NOMO-1 treated with DMSO at 0.1 percent for 48 hours (cell line): ENCODE measurements around the gene ANKFY1.
"Not testable (repeated sequence)": the region's sequence is repeated elsewhere in the genome, so short reads cannot be mapped to it uniquely, and the experiment has no call there.

ENCODE experiments used
- DNase-seq: peaks from one replicate; lab custom pipeline; 2025; ENCODE audit not compliant: unreplicated experiment; lab: John Stamatoyannopoulos, UW

Gene ANKFY1

GRCh38 chr17:4262703-4263102 lies 1.1 kb downstream of the ANKFY1 start:
- no peak for DNase-seq

DNA sequence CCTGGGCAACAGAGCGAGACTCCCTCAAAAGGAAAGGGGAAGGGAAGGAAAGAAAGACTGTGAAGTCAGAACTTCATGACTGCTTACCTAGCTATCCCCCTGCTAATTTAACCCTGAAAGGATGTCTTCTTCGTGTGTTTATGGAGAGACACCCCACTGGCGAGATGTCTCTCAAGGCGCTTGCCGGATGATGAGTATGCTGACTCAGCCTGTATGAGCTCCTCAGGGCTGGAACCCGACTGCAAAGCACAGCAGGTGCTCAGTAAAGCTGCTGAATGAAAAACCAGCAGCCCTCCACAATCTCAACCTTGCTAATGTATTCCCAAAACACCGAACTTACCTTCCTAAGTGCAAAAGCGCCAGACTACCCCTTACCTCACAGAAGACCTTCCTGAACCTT lies 2.3 kb downstream of the ANKFY1 start:
- no peak for DNase-seq

DNA sequence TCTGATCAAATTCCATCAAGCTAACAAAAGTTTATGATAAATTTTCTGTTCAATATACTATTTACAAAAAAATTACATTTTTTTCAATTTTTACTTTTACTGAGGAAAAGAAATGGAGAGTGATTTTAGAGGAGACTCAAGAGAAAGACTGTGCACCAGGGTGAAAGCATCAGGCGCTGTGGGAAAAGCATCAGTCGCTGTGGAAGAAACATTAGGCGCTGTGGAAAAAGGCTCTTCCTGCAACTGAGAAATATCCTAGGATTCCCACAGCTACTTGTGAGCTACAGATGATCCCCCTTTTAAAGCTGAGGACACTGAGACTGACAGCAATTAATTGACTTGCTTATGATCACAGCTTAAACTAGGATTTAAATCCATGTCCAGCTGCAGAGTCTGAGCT lies 4.9 kb downstream of the ANKFY1 start:
- DNase-seq, result no peak

DNA sequence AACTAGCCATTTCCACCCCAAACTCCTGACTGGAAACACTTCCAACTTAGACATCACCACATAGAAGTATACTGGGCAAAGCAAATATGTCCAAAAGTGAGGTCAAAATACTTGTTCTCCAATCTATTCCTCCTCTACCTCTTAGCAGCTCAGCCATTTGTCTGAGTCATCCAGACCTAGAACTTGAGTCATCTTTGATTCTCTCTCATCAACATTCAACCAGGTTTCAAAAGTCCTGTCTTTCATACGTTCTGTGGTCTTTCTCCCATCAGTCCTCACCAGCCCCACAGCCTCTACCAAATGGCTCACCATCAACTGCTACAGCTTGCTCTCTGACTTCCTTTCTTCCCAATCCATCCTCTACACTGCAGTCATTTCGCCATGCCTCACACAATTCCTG lies 6.8 kb downstream of the ANKFY1 start:
- no peak for DNase-seq

DNA sequence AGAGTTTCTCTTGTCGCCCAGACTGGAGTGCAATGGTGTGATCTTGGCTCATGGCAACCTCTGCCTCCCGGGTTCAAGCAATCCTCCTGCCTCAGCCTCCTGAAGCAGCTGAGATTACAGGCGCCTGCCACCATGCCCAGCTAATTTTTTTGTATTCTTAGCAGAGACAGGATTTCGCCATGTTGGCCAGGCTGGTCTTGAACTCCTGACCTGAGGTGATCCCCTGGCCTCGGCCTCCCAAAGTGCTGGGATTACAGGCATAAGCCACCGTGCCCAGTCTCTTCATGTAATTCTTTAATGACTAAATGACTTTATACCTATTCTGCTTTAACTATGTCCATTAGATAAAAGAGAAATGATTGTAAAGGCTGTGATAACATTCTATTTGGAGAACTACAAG lies 8.5 kb downstream of the ANKFY1 start:
- not testable (repeated sequence) for DNase-seq

DNA sequence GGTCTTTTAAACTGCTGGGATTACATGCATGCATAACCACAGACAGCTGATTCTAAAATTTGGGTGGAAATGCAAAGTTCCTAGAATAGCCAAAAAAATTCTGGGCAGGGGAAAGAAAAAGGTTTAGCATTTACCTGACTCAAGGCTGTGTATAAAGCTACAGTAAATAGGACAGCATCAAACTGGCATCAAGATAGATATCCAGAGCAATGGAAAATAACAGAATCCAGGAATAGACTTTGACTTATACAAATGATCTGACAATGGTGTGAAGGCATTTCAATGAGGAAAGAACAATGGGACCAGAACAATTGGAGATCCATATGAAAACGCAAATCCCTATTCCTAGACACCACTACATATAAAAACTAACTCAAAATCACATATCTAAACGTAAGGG lies 12.9 kb downstream of the ANKFY1 start:
- DNase-seq, result no peak

GRCh38 chr17:4249452-4250029 lies 14.2 kb downstream of the ANKFY1 start:
- DNase-seq, result peak; percentile 30

DNA sequence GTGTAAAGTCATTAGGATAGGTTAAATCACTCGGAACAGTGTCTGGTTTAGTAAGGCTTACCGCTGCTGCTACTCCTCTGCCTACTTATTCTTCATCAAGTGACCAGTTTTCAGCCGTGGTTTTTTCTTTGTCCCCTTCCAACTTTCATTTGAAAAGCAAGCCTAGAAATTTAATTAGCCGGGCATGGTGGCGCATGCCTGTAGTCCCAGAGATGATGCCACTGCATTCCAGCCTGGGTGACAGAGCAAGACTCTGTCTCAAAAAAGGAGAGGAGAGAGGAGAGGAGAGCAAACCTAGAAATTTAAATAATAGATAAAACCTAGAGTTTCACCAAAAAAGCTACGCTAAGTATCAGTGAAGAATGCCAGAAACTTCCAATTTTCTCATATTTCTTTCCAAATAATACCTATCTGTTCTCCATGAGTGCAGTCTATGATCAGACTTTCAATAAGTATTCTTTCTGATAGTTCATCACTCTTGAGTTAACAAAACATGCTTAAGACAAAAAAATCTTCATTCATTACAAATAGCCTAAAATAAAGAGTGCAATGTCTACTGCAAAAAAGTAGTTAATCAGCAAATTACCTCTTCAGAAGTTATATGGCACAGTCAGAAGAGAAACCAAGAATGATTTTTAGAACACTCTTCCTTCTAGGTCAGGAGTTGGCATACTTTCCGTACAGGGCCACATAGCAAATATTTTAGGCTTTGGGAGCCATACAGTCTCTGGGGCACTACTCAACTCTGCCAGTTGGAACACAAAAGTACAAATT lies 15.1 kb downstream of the ANKFY1 start:
- DNase-seq, result no peak

- no peak for DNase-seq
Observed at GRCh38 chr17:4247971-4248388, 15.8 kb downstream of the ANKFY1 start.

DNA sequence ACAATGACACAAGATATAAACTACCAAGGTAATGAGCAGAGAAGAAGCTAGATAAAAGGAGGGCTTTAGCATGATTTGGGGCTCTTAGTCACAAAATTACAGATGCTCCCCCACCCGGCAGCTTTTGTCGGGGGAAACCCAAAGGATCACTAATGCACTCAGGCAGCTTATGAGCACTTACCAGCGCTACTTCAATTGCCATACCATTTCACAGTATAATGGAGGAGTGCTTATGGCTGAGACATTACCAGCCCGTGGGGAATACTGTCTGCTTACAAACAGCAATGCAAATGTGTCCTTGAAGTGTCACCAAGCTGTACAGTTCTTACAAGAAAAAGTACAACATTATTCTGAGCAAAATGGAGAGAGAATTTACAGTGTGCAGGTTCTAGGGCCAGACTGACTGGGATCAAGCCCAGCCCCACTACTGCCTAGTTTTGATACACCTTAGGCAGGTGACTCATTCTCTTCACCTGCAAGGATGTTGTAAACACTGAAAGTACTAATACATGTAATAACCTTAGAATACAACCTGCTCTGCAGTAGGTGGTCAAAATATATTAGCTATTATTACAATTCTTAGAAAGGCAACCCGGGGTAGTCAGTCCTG lies 16.3 kb downstream of the ANKFY1 start:
- DNase-seq, result no peak

DNA sequence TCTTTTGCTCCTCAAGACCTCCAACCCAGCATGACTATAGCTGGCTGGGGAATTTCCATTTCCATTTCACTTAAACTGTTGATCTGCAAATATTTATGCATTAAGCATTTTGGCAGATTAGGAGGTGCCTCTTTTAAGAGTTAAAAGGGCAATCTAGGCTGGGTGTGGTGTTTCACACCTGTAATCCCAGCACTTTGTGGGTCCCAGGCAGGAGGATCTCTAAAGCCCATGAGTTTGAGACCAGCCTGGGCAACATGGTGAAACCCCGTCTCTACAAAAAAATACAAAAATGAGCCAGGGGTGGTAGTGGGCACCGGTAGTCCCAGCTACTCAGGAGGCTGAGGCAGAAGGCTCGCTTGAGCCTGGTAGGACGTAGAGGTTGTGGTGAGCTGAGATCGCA lies 17.1 kb downstream of the ANKFY1 start:
- no peak for DNase-seq

DNA sequence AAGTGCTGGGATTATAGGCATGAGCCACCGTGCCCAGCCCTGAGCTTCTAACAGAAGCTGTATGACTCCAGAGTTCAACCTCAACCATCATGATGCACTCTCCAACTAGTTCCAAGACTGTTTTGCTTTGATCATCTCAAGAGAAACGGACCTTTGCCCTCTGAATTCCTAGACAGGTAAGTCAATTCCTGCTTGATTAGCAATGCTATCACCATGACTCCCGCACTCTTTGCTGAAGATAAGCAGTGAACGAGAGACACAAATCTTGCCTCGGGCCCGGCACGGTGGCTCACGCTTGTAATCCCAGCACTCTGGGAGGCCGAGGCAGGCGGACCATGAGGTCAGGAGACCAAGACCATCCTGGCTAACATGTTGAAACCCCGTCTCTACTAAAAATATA lies 22.2 kb downstream of the ANKFY1 start:
- no peak for DNase-seq

DNA sequence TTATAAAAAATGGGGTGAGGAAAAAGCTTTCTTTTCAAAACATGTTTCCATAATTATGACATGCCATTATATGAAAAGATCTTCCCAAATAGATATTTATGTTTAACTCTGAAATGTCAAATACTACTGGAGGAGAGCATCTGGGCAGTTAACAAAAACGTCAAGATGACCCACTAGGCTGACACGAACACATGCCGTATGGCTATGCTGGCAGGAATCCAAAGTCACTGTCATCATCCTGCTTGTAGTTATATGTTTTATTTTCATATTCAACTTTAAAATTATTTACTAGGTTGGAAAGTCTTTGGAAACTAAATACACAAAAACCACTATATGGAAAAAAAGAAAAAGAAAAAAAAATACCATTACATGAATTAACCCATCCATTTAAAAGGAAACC lies 27.3 kb downstream of the ANKFY1 start:
- DNase-seq, result no peak

- DNase-seq, result no peak
Observed at GRCh38 chr17:4235372-4236279, 28.2 kb downstream of the ANKFY1 start.

DNA sequence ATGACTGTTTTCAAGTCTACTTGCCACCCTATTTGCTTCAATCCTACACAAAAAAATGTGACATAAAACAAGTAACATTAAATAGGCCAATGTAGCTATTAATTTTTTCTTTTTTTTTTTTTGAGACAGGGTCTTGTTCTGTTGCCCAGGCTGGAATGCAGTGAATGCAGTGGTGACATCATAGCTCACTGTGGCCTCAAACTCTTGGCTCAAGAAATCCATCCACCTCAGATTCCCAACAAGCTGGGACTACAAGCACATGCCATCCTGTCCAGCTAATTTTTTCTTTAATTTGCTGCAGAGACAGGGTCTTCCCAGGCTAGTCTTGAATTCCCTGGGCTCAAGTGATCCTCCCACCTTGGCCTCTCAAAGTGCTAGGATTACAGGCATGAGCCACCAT lies 29.4 kb downstream of the ANKFY1 start:
- DNase-seq, result no peak

DNA sequence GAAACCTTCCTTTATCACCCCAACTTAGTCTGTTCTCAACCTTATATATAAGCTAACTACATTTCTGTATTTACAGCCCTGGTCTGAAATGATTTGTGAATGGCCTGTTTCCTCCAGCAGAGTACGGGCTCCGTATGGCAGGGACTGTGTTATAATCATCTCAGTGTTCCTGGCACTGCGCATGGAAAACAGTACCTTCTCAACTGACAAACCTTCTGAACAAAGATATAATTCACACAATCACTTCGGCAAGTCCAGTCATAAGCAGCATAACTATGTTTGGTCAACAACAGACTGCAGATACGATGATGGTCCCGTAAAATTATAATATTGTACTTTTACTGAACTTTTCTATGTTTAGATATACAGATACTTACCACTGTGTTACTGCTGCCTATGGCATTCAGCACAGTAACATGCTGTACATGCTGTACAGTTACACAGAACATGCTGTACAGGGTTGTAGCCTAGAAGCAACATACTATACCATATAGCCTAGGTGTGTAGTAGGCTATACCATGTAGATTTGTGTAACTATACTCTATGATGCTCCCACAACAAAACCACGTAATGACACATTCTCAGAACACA lies 30.0 kb downstream of the ANKFY1 start:
- DNase-seq, result no peak

GRCh38 chr17:4232168-4232813 lies 31.5 kb downstream of the ANKFY1 start:
- DNase-seq, result peak; percentile 3

DNA sequence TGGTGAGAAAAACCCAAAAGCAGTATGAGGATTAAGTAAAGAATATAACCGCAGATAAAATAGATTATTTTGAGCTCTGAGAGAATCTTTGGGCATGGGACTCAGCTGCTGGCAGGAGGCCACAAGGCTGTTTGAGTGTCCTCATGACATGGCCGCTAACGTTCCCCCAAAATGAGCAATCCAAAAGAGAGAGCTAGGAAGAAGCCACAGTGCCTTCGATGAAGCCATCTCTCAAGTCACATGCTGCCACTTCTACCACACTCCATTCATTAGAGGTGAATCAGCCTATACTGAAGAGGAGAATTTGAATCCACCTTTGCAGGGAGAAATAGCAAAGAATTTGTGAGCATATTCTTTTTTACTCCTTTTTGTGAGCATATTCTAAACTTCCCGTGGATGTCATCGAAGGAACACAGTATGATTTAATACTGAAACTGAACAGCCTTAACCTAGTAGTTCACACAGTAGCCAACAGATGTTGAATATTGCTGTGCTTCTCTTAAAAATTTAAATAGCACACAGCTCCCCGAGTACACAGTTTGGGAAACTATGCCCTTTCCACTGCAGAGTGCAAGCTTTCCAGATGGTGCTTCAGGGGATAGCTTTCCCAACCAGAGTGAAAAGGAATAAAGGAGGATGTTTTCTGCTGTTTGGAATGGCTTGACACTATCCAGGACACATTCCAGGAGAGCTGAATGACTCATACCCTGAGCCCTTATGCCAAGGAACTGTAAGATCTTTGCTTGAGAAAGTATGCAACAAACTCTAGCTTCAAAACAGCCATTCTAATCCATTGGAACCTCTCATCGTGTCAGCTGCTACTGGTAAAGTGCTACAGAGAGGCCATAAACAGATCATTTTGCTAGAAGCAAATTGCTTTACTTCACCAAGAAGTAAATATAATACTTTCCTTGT lies 33.9 kb downstream of the ANKFY1 start:
- no peak for DNase-seq

DNA sequence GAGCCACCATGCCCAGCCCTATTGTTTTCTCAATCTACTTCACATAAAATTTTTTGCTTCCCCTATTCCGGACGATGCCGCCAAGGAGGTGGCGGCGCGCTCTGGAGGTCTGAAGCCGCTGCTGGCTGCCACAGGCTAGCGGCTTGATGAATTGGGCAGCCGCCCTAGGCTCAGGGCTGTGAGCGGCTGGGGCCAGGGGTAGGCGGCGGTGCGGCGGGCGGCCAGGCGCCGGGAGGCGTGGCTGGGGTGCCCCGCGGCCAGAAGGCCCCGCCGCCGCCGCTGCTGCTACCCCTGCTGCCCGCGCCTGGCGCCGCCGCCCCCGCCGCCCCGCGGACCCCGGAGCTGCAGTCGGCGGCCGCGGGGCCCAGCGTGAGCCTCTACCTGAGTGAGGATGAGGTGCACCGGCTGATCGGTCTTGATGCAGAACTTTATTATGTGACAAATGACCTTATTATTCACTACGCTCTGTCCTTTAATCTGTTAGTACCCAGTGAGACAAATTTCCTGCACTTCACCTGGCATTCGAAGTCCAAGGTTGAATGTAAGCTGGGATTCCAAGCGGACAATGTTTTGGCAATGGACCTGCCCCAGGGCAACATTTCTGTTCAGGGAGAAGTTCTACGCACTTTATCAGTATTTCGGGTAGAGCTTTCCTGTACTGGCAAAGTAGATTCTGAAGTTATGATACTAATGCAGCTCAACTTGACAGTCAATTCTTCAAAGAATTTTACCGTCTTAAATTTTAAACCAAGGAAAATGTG lies 41.7 kb downstream of the ANKFY1 start:
- no peak for DNase-seq
